Neural crest cell (in vitro differentiated cells): ENCODE data around the gene KIAA0586. TPM values are rescaled to one million over a fixed set of nuclear protein-coding genes. Genes with fewer than 3 reads are reported as not detected.
A peak's percentile ranks its signal among the peaks of the same experiment; 100 is the strongest.
"Not testable (repeated sequence)": the region's sequence is repeated elsewhere in the genome, so short reads cannot be mapped to it uniquely, and the experiment has no call there.

Experiments
- DNase-seq: peaks from one replicate; pipeline ENCODE4 v3.0.0; 2021; ENCODE audit warnings: low read depth, mixed read lengths, low spot score
- H3K27ac Mint-ChIP-seq: one replicate; pipeline ENCODE4 v1.8.0; 2021; ENCODE audit warnings: mild to moderate bottlenecking, mixed read lengths; ENCODE audit not compliant: unreplicated experiment
- H3K27me3 Mint-ChIP-seq: 2 replicates; pipeline ENCODE4 v1.8.0; 2021; ENCODE audit warnings: low read depth, mild to moderate bottlenecking, mixed read lengths
- H3K36me3 Mint-ChIP-seq: 2 replicates; pipeline ENCODE4 v1.8.0; 2021; ENCODE audit warnings: low read depth, mild to moderate bottlenecking, mixed read lengths
- H3K4me1 Mint-ChIP-seq: 2 replicates; pipeline ENCODE4 v1.8.0; 2021; ENCODE audit warnings: mixed read lengths
- H3K4me3 Mint-ChIP-seq: one replicate; pipeline ENCODE4 v1.8.0; 2021; ENCODE audit warnings: mild to moderate bottlenecking, mixed read lengths
- H3K9me3 Mint-ChIP-seq: 2 replicates; pipeline ENCODE4 v1.8.0; 2021; ENCODE audit warnings: mixed read lengths
- CTCF ChIP-seq: fragments of 200-600 bp; sonication (generic); conservative IDR thresholded peaks from 2 replicates; pipeline ENCODE4 v1.5.0; 2021; ENCODE audit warnings: antibody characterized with exemption, mild to moderate bottlenecking
- total RNA-seq: library from RNA; stranded (reverse); gene quantifications from 2 replicates; pipeline ENCODE4 v1.2.1, GENCODE V29; 2021

KIAA0586 gene
- total RNA-seq, 1 donor from 2014 or later, result 41.1 TPM

DNA sequence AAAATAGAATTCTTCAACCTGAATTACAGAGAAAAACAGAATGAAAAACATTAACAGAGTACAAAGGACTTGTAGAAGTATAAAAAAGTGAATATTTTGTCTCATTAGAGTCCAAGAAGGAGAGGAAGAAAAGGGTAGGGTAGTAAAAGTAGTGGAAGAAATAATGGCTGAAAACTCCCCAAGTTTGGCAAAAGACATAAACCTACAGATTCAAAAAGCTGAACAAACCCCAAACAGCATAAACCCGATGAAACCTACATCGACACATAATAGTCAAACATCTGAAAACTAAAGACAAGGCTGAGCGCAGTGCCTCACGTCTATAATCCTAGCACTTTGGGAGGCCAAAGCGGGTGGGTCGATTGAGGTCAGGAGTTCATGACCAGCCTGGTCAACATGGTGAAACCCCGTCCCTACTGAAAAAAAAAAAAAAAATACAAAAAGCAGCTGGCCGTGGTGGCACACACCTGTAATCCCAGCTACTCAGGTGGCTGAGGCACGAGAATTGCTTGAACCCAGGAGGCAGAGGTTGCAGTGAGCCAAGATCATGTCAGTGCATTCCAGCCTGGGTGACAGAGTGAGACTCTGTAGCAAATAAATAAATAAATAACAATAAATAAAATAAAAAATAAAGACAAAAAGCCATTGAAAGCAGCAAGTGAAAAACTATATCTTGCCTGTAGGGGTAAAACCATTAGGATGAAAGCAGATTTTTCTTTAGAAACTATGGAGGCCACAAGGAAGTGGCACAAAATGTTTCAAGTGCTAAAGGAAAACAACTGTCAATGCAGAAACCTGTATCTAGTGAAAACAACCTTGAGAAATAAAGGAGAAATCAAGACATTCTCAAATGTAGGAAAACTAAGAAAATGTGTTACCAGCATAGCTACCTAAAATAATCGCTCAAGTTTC lies 11.6 kb upstream of the KIAA0586 start:
- Mint-ChIP-seq H3K36me3 (peaks cover 26% of the 10 kb centered on the region), H3K27ac (no peak overlapping the region), H3K27me3 (no peaks in the 10 kb centered on the region), H3K4me3 (no peak overlapping the region), H3K9me3 (peaks cover 2% of the 10 kb centered on the region), H3K4me1 (no peaks in the 10 kb centered on the region)
- DNase-seq, result no peak
- peak; percentile 27 for TF ChIP-seq CTCF

GRCh38 chr14:58416934-58417333 lies 10.6 kb upstream of the KIAA0586 start:
- not testable (repeated sequence) for DNase-seq, H3K4me1 Mint-ChIP-seq, H3K9me3 Mint-ChIP-seq, H3K27me3 Mint-ChIP-seq, H3K27ac Mint-ChIP-seq, H3K4me3 Mint-ChIP-seq
- H3K36me3 Mint-ChIP-seq, result peaks cover 26% of the 10 kb centered on the region

- no peaks in the 10 kb centered on the region for H3K27me3 Mint-ChIP-seq
- peaks cover 34% of the 10 kb centered on the region for H3K4me1 Mint-ChIP-seq
- peak overlapping the region; percentile 98 for H3K27ac Mint-ChIP-seq
- H3K9me3 Mint-ChIP-seq, result no peaks in the 10 kb centered on the region
- peak; percentile 58 for DNase-seq
- H3K36me3 Mint-ChIP-seq, result no peaks in the 10 kb centered on the region
- TF ChIP-seq CTCF, result no peak
- H3K4me3 Mint-ChIP-seq, result peak overlapping the region; percentile 94
These were observed 744 bp upstream of the KIAA0586 start for GRCh38 chr14:58426670-58427280.

DNA sequence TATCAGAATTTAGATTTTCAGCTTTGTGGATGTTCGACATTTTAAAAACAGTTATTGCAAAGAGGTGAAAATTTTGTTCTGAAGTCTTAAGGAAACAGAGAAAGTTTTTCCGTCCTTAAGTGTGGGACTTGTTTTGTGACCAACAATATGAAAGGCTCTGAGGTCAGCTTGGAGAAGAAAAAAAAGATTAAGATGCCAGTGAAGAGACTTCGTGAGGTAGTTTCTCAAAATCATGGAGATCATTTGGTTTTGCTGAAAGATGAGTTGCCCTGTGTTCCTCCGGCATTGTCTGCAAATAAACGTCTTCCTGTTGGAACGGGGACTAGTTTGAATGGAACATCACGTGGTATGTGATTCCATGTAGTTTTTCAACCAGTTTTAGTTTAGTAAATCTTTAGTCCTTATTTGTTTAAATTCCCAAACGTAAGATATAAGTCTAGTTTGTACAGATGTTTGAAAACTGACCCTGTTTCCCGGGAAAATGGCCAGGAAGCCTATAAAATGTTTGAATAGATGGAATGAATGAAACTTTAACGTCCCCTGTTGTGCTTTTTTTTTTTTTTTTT lies 682 bp downstream of the KIAA0586 start:
- peak; percentile 11 for DNase-seq

DNA sequence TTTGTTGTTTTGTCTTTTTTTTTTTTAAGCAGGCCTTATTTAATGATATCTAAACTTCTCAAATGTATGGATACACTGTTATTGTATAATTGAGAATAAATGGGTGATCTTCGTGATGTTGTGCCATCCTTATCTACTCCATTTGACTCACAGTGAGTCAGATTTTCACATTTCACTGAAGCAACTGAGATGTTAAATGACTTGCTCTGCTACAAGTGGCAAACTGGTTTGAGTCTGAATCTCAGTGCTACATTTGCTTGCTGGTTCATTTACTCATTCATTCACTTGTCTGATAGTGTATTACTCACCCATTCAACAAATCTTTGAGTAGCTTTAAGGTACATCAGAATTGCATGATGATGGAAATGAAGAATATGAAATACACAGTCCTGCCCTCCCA lies 2.6 kb downstream of the KIAA0586 start:
- Mint-ChIP-seq H3K27me3 (no peaks in the 10 kb centered on the region), H3K4me1 (peaks cover 29% of the 10 kb centered on the region), H3K9me3 (no peaks in the 10 kb centered on the region), H3K36me3 (no peaks in the 10 kb centered on the region), H3K27ac (no peak overlapping the region), H3K4me3 (peak overlapping the region; percentile 67)
- TF ChIP-seq CTCF, result no peak
- DNase-seq, result no peak

More for the DNA sequence above, 682 bp downstream of the KIAA0586 start:
- Mint-ChIP-seq H3K9me3 (no peaks in the 10 kb centered on the region), H3K27ac (peak overlapping the region; percentile 98), H3K36me3 (no peaks in the 10 kb centered on the region), H3K4me3 (peak overlapping the region; percentile 94), H3K4me1 (peaks cover 34% of the 10 kb centered on the region), H3K27me3 (no peaks in the 10 kb centered on the region)
- TF ChIP-seq CTCF, result no peak
